ENCODE data around the gene CATSPERB. TPM values are rescaled to one million over a fixed set of nuclear protein-coding genes. Genes with fewer than 3 reads are reported as not detected.

CATSPERB gene
- total RNA-seq, 1 donor from 2014 or later: 0.99 TPM

GRCh38 chr14:91708795-91709194, 23.1 kb downstream of the CATSPERB start:
- no peak overlapping the region for H3K4me3 Mint-ChIP-seq (ENCODE audit: unreplicated experiment)
- no peak for DNase-seq (ENCODE audit: low spot score)
- no peak for TF ChIP-seq CTCF (IDR thresholded peaks at IDR 0.05)
- H3K27ac Mint-ChIP-seq (ENCODE audit: unreplicated experiment): no peak overlapping the region
- peaks cover 12% of the 10 kb centered on the region for H3K27me3 Mint-ChIP-seq (ENCODE audit: low read depth)
- peaks cover 6% of the 10 kb centered on the region for H3K9me3 Mint-ChIP-seq (ENCODE audit: low read depth)
- H3K36me3 Mint-ChIP-seq (ENCODE audit: low read depth): peaks cover 3% of the 10 kb centered on the region
- no peaks in the 10 kb centered on the region for H3K4me1 Mint-ChIP-seq (ENCODE audit: low read depth)

GRCh38 chr14:91706996-91707395, 24.9 kb downstream of the CATSPERB start:
- no peak for TF ChIP-seq CTCF (IDR thresholded peaks at IDR 0.05)
- H3K9me3 Mint-ChIP-seq (ENCODE audit: low read depth): peaks cover 7% of the 10 kb centered on the region
- DNase-seq (ENCODE audit: low spot score): no peak
- peaks cover 11% of the 10 kb centered on the region for H3K27me3 Mint-ChIP-seq (ENCODE audit: low read depth)
- peaks cover 3% of the 10 kb centered on the region for H3K36me3 Mint-ChIP-seq (ENCODE audit: low read depth)
- no peak overlapping the region for H3K4me3 Mint-ChIP-seq (ENCODE audit: unreplicated experiment)
- H3K27ac Mint-ChIP-seq (ENCODE audit: unreplicated experiment): no peak overlapping the region
- no peaks in the 10 kb centered on the region for H3K4me1 Mint-ChIP-seq (ENCODE audit: low read depth)

- DNase-seq (ENCODE audit: low spot score): no peak
- Mint-ChIP-seq H3K4me3 (ENCODE audit: unreplicated experiment) (no peak overlapping the region), H3K4me1 (ENCODE audit: low read depth) (no peaks in the 10 kb centered on the region), H3K27ac (ENCODE audit: unreplicated experiment) (no peak overlapping the region), H3K36me3 (ENCODE audit: low read depth) (peaks cover 13% of the 10 kb centered on the region), H3K27me3 (ENCODE audit: low read depth) (peaks cover 19% of the 10 kb centered on the region), H3K9me3 (ENCODE audit: low read depth) (peaks cover 23% of the 10 kb centered on the region)
- no peak for TF ChIP-seq CTCF (IDR thresholded peaks at IDR 0.05)
Observed at GRCh38 chr14:91694643-91695042, 37.2 kb downstream of the CATSPERB start.

DNA sequence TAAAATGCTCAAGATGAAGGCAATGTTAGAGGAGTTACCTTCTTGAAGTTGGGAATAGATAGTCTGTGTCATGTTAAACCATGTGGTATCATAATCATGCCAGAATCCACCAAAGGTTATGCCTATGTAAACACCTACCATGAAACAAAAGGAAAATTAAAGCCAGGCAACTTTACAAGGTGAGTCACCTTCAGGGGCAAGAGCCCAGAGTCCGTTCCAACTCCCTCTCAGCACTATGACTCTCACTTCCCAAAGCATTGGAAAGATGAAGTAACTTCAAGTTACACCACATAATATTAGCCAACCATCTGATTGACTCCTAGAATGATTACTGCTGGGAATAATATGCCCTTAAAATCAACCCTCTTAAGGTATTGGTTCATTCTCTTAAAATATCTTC, 38.5 kb downstream of the CATSPERB start:
- Mint-ChIP-seq H3K4me3 (ENCODE audit: unreplicated experiment) (no peak overlapping the region), H3K4me1 (ENCODE audit: low read depth) (no peaks in the 10 kb centered on the region), H3K36me3 (ENCODE audit: low read depth) (peaks cover 12% of the 10 kb centered on the region), H3K27ac (ENCODE audit: unreplicated experiment) (no peak overlapping the region), H3K9me3 (ENCODE audit: low read depth) (peaks cover 25% of the 10 kb centered on the region), H3K27me3 (ENCODE audit: low read depth) (peaks cover 25% of the 10 kb centered on the region)
- no peak for TF ChIP-seq CTCF (IDR thresholded peaks at IDR 0.05)
- no peak for DNase-seq (ENCODE audit: low spot score)

DNA sequence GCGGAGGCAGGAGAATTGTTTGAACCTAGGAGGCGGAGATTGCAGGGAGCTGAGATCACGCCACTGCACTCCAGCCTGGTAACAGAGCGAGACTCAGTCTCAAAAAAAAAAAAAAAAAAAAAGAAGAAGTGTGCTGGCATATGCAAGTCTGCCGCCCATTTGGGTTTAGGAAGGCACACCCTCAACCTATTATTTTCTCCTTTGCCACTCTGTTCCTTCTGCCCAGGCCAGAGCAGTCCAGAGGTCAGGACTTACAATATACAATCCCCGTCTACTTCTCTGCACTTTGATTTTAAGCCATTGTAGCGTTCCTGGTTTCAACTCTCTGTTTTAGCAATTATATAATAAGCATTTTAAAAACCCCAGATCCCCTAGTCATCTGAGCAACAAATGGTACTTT, 39.8 kb downstream of the CATSPERB start:
- Mint-ChIP-seq H3K36me3 (ENCODE audit: low read depth) (peaks cover 5% of the 10 kb centered on the region), H3K4me1 (ENCODE audit: low read depth) (no peaks in the 10 kb centered on the region), H3K27me3 (ENCODE audit: low read depth) (peaks cover 28% of the 10 kb centered on the region), H3K27ac (ENCODE audit: unreplicated experiment) (no peak overlapping the region), H3K9me3 (ENCODE audit: low read depth) (peaks cover 14% of the 10 kb centered on the region), H3K4me3 (ENCODE audit: unreplicated experiment) (no peak overlapping the region)
- DNase-seq (ENCODE audit: low spot score): no peak
- TF ChIP-seq CTCF (IDR thresholded peaks at IDR 0.05): no peak
